Lung (tissue), 12 donors: Measurements from ENCODE around the gene REST. TPM values are rescaled to one million over a fixed set of nuclear protein-coding genes. Genes with fewer than 3 reads are reported as not detected.

ENCODE experiments used
- ATAC-seq: fragments of 200-7000 bp; cut with Tn5 transposase; one replicate; pipeline ENCODE4 v1.9.1; 2020; ENCODE audit warnings: moderate number of reproducible peaks; ENCODE audit not compliant: insufficient read depth, low FRiP score
- DNase-seq, 3 donors: peaks; one replicate each; pipeline ENCODE4 v3.0.0-alpha.2; 2013 to 2017
- H3K27ac ChIP-seq, 2 donors: one replicate each; pipeline ENCODE4 v1.5.1; 2013; ENCODE audit warnings: mild to moderate bottlenecking in 2 of 2, moderate library complexity in 2 of 2, control low read depth in 1 of 2, inconsistent platforms in 1 of 2, low read depth in 1 of 2, low read length in 1 of 2
- H3K27me3 ChIP-seq, 3 donors: one replicate each; pipeline ENCODE4 v1.5.1; 2013; ENCODE audit warnings: low read length in 2 of 3; ENCODE audit not compliant: control insufficient read depth in 3 of 3, insufficient read depth in 3 of 3
- H3K36me3 ChIP-seq, 4 donors: one replicate each; pipeline ENCODE4 v1.5.1; 2013; ENCODE audit warnings: low read length in 4 of 4, mild to moderate bottlenecking in 1 of 4, moderate library complexity in 1 of 4; ENCODE audit not compliant: control insufficient read depth in 4 of 4, insufficient read depth in 4 of 4
- H3K4me1 ChIP-seq, 5 donors: one replicate each; pipeline ENCODE4 v1.5.1; 2013; ENCODE audit warnings: low read length in 5 of 5, mild to moderate bottlenecking in 2 of 5, moderate library complexity in 1 of 5; ENCODE audit not compliant: control insufficient read depth in 5 of 5, insufficient read depth in 5 of 5
- H3K4me3 ChIP-seq: one replicate; pipeline ENCODE4 v1.5.1; 2013; ENCODE audit warnings: mild to moderate bottlenecking, control low read depth, moderate library complexity
- H3K9ac ChIP-seq, 2 donors: one replicate each; pipeline ENCODE4 v1.5.1; 2013; ENCODE audit warnings: low read length in 2 of 2, control low read depth in 1 of 2; ENCODE audit not compliant: insufficient read depth in 1 of 2
- H3K9me3 ChIP-seq, 4 donors: one replicate each; pipeline ENCODE4 v1.5.1; 2013; ENCODE audit warnings: low read length in 3 of 4, mild to moderate bottlenecking in 1 of 4, moderate library complexity in 1 of 4; ENCODE audit not compliant: control insufficient read depth in 4 of 4, insufficient read depth in 3 of 4
- CTCF ChIP-seq: IDR thresholded peaks from 2 replicates; pipeline ENCODE4 v1.5.1; 2012; ENCODE audit warnings: mild to moderate bottlenecking; ENCODE audit errors: control extremely low read depth, extremely low read depth
- WGBS, 2 donors: extraction: QIAGEN DNeasy Blood & Tissue Kit; methylation state at CpG; one replicate each; pipeline ENCODE4 v1.1.7; 2013; 5-methylcytosine and 5-hydroxymethylcytosine counted together
- polyA plus RNA-seq, 2 donors: library from polyadenylated mRNA; stranded (reverse); fragments of 200-250 nt; gene quantifications; one replicate each; pipeline ENCODE4 v1.2.1, GENCODE V29; 2013
- total RNA-seq, 2 donors: library from RNA; depleted of rRNA in 1 of 2; stranded (reverse); fragments of >200 nt in 1 of 2; gene quantifications; one replicate each; pipeline ENCODE4 v1.2.1, GENCODE V29; 2014 to 2021
- donor health status: control.
- donor health status: control.
- donor health status: Bipolar disorder and iron deficiency.
- donor health status: healthy.
- donor health status: DM: yes; HTN: yes; CAD: no.

REST gene
- total and polyA plus RNA-seq, 4 donors = 4.0 to 55.9 (median 21.8) TPM

GRCh38 chr4:56940971-56941370 lies 33.3 kb downstream of the REST start:
- Histone ChIP-seq H3K4me1 (peaks cover 0 to 3% (median 0%) of the 10 kb centered on the region in 5 donors), H3K27me3 (no peaks in the 10 kb centered on the region), H3K9ac (no peak overlapping the region), H3K36me3 (peaks cover 4 to 10% (median 7%) of the 10 kb centered on the region in 4 donors), H3K27ac (no peak overlapping the region), H3K4me3 (no peak overlapping the region), H3K9me3 (no peaks in the 10 kb centered on the region)
- ATAC-seq (no peak), DNase-seq (no peak)
- no peak for TF ChIP-seq CTCF

GRCh38 chr4:56941403-56941802 lies 33.7 kb downstream of the REST start:
- no peak for ATAC-seq
- Histone ChIP-seq H3K4me1 (peaks cover 0 to 3% (median 0%) of the 10 kb centered on the region in 5 donors), H3K27ac (no peak overlapping the region), H3K36me3 (peaks cover 4 to 9% (median 5%) of the 10 kb centered on the region in 4 donors), H3K4me3 (no peak overlapping the region), H3K9me3 (no peaks in the 10 kb centered on the region), H3K9ac (no peak overlapping the region), H3K27me3 (no peaks in the 10 kb centered on the region)
- TF ChIP-seq CTCF = no peak
- DNase-seq = no peak
- 77 to 87% methylated on average over 3 of the region's 3 CpGs for WGBS, 2 donors

- no peaks in the 10 kb centered on the region for H3K27me3 ChIP-seq
- ATAC-seq (no peak), DNase-seq (no peak)
- no peak overlapping the region for H3K27ac ChIP-seq
- H3K9ac ChIP-seq = no peak overlapping the region
- peaks cover 0 to 11% (median 0%) of the 10 kb centered on the region in 5 donors for H3K4me1 ChIP-seq
- WGBS, 2 donors = 87 to 91% methylated on average over 9 of the region's 9 CpGs
- peaks cover 0 to 1% (median 0%) of the 10 kb centered on the region in 4 donors for H3K36me3 ChIP-seq
- H3K9me3 ChIP-seq = no peaks in the 10 kb centered on the region
- TF ChIP-seq CTCF = no peak
- no peak overlapping the region for H3K4me3 ChIP-seq
Measured at GRCh38 chr4:56953680-56954520, 46.2 kb downstream of the REST start.
